GM13976 (cell line): Measurements from ENCODE around the gene FAM168A.

ENCODE experiments used
- DNase-seq: peaks from one replicate; pipeline ENCODE4 v3.0.0; 2012; ENCODE audit warnings: low spot score
- in situ Hi-C: fragments of 300-500 bp; cut with MboI; formaldehyde crosslinking; loops from one replicate; pipeline ENCODE4 v1.12.0; 2022; ENCODE audit warnings: low sequenced_read_pairs, mixed read lengths, inconsistent platforms; ENCODE audit not compliant: unreplicated experiment
- TF ChIP-seq, protein P1 (sequence below): IDR thresholded peaks from 2 replicates; pipeline ENCODE4 v1.5.1; 2012; ENCODE audit warnings: borderline replicate concordance, mild to moderate bottlenecking; ENCODE audit not compliant: insufficient read depth; ENCODE audit errors: extremely low read depth, missing control alignments, control extremely low read depth

The FAM168A gene

DNA sequence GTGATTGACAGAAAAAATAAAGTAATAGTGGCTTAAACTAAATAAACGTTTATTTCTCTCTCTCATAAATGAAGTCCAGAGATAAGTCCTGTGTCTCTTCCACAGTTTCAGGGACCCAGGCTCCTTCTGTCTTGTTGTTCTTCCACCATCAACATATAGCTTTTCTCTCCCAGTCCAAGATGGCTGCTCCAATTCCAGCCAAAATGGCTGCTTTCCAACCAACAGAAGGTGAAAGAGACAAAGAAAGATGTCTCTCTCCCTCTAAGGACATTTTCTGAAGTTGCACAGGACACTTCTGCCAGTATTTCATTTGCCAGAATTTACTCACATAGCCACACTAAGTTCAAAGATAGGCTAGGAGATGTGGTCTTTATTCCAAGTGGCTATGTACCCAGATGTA lies 39.1 kb upstream of the FAM168A start:
- TF ChIP-seq, protein P1, sequence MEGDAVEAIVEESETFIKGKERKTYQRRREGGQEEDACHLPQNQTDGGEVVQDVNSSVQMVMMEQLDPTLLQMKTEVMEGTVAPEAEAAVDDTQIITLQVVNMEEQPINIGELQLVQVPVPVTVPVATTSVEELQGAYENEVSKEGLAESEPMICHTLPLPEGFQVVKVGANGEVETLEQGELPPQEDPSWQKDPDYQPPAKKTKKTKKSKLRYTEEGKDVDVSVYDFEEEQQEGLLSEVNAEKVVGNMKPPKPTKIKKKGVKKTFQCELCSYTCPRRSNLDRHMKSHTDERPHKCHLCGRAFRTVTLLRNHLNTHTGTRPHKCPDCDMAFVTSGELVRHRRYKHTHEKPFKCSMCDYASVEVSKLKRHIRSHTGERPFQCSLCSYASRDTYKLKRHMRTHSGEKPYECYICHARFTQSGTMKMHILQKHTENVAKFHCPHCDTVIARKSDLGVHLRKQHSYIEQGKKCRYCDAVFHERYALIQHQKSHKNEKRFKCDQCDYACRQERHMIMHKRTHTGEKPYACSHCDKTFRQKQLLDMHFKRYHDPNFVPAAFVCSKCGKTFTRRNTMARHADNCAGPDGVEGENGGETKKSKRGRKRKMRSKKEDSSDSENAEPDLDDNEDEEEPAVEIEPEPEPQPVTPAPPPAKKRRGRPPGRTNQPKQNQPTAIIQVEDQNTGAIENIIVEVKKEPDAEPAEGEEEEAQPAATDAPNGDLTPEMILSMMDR: no peak
- in situ Hi-C loops: no loop called here
- DNase-seq: no peak

DNA sequence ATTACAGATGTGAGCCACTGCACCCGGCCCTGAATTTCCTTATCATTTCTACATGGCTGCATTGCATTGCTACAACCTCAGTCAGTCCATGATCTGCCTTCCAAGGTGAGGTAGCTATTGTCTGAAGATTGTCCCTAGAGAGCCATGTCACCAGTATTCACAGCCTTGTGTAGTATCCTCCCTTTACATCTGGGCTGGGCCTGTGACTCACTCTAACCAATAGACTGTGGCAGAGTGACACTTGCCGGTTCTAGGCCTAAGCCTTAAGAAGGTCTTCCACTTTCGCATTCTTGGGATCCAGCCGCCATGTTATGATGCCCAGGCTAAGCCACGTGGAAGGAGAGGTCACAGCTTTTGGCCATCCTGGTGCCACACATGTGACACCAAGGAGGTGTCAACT lies 38.3 kb upstream of the FAM168A start:
- in situ Hi-C loops: no loop called here

DNA sequence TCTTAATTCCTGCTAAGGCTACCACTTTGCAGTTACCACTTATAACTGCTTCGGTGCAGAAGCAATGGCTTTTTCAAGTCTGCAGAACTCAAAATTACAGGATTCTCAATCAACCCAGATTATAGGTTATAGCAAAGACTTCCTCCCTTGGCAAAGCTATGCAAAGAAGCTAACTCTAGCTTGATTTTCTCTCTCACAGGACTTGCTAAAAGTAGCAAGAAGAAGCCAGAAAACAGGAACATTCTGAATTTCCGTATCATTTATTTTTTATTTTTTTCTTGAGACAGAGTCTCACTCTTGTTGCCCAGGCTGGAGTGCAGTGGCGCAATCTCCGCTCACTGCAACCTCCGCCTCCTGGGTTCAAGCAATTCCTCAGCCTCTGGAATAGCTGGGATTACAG lies 37.8 kb upstream of the FAM168A start:
- TF ChIP-seq, protein P1: no peak
- in situ Hi-C loops: no loop called here
- DNase-seq: no peak

More for the DNA sequence above, 38.3 kb upstream of the FAM168A start:
- TF ChIP-seq, protein P1: no peak
- DNase-seq: no peak

- DNase-seq: no peak
- TF ChIP-seq, protein P1: no peak
- in situ Hi-C loops: no loop called here
These were observed 36.1 kb upstream of the FAM168A start for GRCh38 chr11:73633999-73634398.

- TF ChIP-seq, protein P1: no peak
These were observed 35.1 kb upstream of the FAM168A start for GRCh38 chr11:73632996-73633395.

DNA sequence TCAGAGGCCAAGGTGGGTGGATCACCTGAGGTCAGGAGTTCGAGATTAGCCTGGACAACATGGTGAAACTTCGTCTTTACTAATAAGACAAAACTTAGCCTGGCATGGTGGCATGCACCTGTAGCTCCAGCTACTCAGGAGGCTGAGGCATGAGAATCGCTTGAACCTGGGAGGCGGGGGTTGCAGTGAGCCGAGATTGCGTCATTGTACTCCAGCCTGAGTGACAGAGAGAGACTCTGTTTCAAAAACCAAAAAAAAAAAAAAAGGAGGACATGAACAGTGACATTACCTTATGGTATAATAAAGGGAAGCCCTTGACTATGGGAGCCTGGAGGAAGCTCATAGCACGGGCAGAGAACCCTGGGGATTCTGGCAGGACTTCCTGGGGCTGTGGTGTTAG lies 32.0 kb upstream of the FAM168A start:
- DNase-seq: no peak
- in situ Hi-C loops: no loop called here
- TF ChIP-seq, protein P1: no peak

More at GRCh38 chr11:73632996-73633395, 35.1 kb upstream of the FAM168A start:
- in situ Hi-C loops: no loop called here
- no peak for DNase-seq
